HEK293 (cell line): ENCODE measurements around the gene ZKSCAN5.

Experiments used
- CTCF ChIA-PET: fragments of 350-600 bp; formaldehyde crosslinking; extraction: SDS; loops from one replicate; lab custom pipeline; 2021; ENCODE audit warnings: antibody characterized with exemption; lab: Yijun Ruan, JAX
- POLR2A ChIA-PET: fragments of 300-600 bp; formaldehyde crosslinking; extraction: SDS; loops from one replicate; lab custom pipeline; 2020; ENCODE audit warnings: antibody characterized with exemption, inconsistent platforms; lab: Yijun Ruan, JAX
- H3K27ac ChIP-seq: fragments of 200-500 bp; sonication (Bioruptor generic); 2 replicates; pipeline ENCODE4 v1.5.1; 2014; ENCODE audit warnings: low read depth, low read length, control low read depth, inconsistent platforms; ENCODE audit errors: extremely low read depth
- H3K36me3 ChIP-seq, 2 experiments: fragments of 200-500 bp in 1 of 2; sonication (Bioruptor generic) in 1 of 2; 1 replicate in 1 of 2; 2 replicates in 1 of 2; pipeline ENCODE4 v1.5.1; 2014 to 2017; ENCODE audit warnings: inconsistent platforms in 2 of 2, low read length in 2 of 2; ENCODE audit not compliant: control insufficient read depth in 2 of 2, insufficient read depth in 1 of 2
- H3K4me1 ChIP-seq: fragments of 200-500 bp; sonication (Bioruptor generic); 2 replicates; pipeline ENCODE4 v1.5.1; 2014; ENCODE audit warnings: mild to moderate bottlenecking, low read length, inconsistent platforms; ENCODE audit not compliant: control insufficient read depth, insufficient read depth
- H3K4me3 ChIP-seq: 2 replicates; pipeline ENCODE4 v1.5.1; 2011; ENCODE audit warnings: low read depth, mild to moderate bottlenecking, control low read depth, low read length, moderate library complexity
- H3K9me3 ChIP-seq: fragments of 200-500 bp; sonication (Bioruptor generic); 2 replicates; pipeline ENCODE4 v1.5.1; 2014; ENCODE audit warnings: low read depth, low read length, inconsistent platforms; ENCODE audit not compliant: control insufficient read depth, insufficient read depth
- AEBP2 ChIP-seq: fragments of 450-650 bp; formaldehyde crosslinking; IDR thresholded peaks from 2 replicates; pipeline ENCODE4 v1.5.1; 2016; ENCODE audit warnings: missing biosample characterization, missing genetic modification characterization, borderline replicate concordance
- HOXA7 ChIP-seq: sonication (generic); formaldehyde crosslinking; IDR thresholded peaks from 2 replicates; pipeline ENCODE4 v1.8.1; 2022; ENCODE audit warnings: missing genetic modification reagents, borderline replicate concordance
- PRDM1 ChIP-seq: fragments of 450-650 bp; formaldehyde crosslinking; IDR thresholded peaks from 2 replicates; pipeline ENCODE4; 2016; ENCODE audit warnings: missing biosample characterization, missing genetic modification characterization
- REST ChIP-seq: fragments of 450-650 bp; formaldehyde crosslinking; IDR thresholded peaks from 2 replicates; pipeline ENCODE4 v1.5.1; 2016; ENCODE audit warnings: missing biosample characterization, missing genetic modification characterization
- SALL2 ChIP-seq: fragments of 450-650 bp; formaldehyde crosslinking; IDR thresholded peaks from 2 replicates; pipeline ENCODE4 v1.5.0; 2017; ENCODE audit warnings: missing biosample characterization, mild to moderate bottlenecking, missing genetic modification characterization, borderline replicate concordance
- SP7 ChIP-seq: fragments of 450-650 bp; formaldehyde crosslinking; IDR thresholded peaks from 2 replicates; pipeline ENCODE4 v1.5.1; 2016; ENCODE audit warnings: missing biosample characterization, missing genetic modification characterization
- ZBTB21 ChIP-seq: fragments of 450-650 bp; formaldehyde crosslinking; IDR thresholded peaks from 2 replicates; pipeline ENCODE4 v1.5.1; 2017; ENCODE audit warnings: missing biosample characterization, missing genetic modification characterization
- ZBTB8A ChIP-seq: fragments of 450-650 bp; formaldehyde crosslinking; IDR thresholded peaks from 2 replicates; pipeline ENCODE4 v1.5.1; 2016; ENCODE audit warnings: missing biosample characterization, missing genetic modification characterization
- ZFP69B ChIP-seq: fragments of 450-650 bp; formaldehyde crosslinking; IDR thresholded peaks from 2 replicates; pipeline ENCODE4 v1.5.1; 2016; ENCODE audit warnings: missing biosample characterization, missing genetic modification characterization
- ZNF266 ChIP-seq: fragments of 450-650 bp; formaldehyde crosslinking; IDR thresholded peaks from 2 replicates; pipeline ENCODE4 v1.5.1; 2016; ENCODE audit warnings: missing biosample characterization, missing genetic modification characterization, low read depth
- ZNF404 ChIP-seq: fragments of 450-650 bp; formaldehyde crosslinking; IDR thresholded peaks from 2 replicates; pipeline ENCODE4 v1.5.1; 2017; ENCODE audit warnings: missing biosample characterization, missing genetic modification characterization
- ZNF629 ChIP-seq: fragments of 450-650 bp; formaldehyde crosslinking; IDR thresholded peaks from 2 replicates; pipeline ENCODE4 v1.5.1; 2017; ENCODE audit warnings: missing biosample characterization, missing genetic modification characterization
- ZSCAN4 ChIP-seq: fragments of 450-650 bp; formaldehyde crosslinking; IDR thresholded peaks from 2 replicates; pipeline ENCODE4 v1.5.1; 2017; ENCODE audit warnings: missing biosample characterization, missing genetic modification characterization
- TF ChIP-seq, protein P1 (sequence below): fragments of 450-650 bp; formaldehyde crosslinking; IDR thresholded peaks from 2 replicates; pipeline ENCODE4 v1.5.1; 2016; ENCODE audit warnings: missing biosample characterization, missing genetic modification characterization

The ZKSCAN5 gene

GRCh38 chr7:99554939-99555338 lies 50.5 kb downstream of the ZKSCAN5 start (continued):
- TF ChIP-seq PRDM1 = no peak
- peak; percentile 70 for TF ChIP-seq ZBTB21
- no peak for TF ChIP-seq ZBTB8A (tag by site-specific recombination)
- peak; percentile 66 for TF ChIP-seq ZNF629 (tag by site-specific recombination)
- TF ChIP-seq, protein P1, sequence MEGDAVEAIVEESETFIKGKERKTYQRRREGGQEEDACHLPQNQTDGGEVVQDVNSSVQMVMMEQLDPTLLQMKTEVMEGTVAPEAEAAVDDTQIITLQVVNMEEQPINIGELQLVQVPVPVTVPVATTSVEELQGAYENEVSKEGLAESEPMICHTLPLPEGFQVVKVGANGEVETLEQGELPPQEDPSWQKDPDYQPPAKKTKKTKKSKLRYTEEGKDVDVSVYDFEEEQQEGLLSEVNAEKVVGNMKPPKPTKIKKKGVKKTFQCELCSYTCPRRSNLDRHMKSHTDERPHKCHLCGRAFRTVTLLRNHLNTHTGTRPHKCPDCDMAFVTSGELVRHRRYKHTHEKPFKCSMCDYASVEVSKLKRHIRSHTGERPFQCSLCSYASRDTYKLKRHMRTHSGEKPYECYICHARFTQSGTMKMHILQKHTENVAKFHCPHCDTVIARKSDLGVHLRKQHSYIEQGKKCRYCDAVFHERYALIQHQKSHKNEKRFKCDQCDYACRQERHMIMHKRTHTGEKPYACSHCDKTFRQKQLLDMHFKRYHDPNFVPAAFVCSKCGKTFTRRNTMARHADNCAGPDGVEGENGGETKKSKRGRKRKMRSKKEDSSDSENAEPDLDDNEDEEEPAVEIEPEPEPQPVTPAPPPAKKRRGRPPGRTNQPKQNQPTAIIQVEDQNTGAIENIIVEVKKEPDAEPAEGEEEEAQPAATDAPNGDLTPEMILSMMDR (tag by site-specific recombination) = no peak
- TF ChIP-seq ZSCAN4 (tag by site-specific recombination) = no peak
- TF ChIP-seq ZFP69B (tag by site-specific recombination) = 0 out of 2 replicates have a peak, but pooled peaks have one; percentile 35
- TF ChIP-seq ZNF266 (tag by site-specific recombination) = no peak
- no peak for TF ChIP-seq HOXA7 (CRISPR knock-in tag)
- no peak for TF ChIP-seq SALL2 (tag by site-specific recombination)
- no peak for TF ChIP-seq SP7 (tag by site-specific recombination)
- no peak for TF ChIP-seq AEBP2 (tag by site-specific recombination)
- TF ChIP-seq ZNF404 (tag by site-specific recombination) = no peak
- TF ChIP-seq, all 188 proteins: peak for 5

GRCh38 chr7:99557196-99557607 lies 52.7 kb downstream of the ZKSCAN5 start:
- POLR2A ChIA-PET = interaction anchor here (1.9 to 3.4 kb wide), 2 partner anchors 10 to 52 kb away, joined by 7 to 26 read pairs; partner anchors contain the start of gene ZKSCAN5
- H3K36me3 ChIP-seq = peaks cover 26 to 54% of the 10 kb centered on the region in 2 experiments
- peak overlapping the region; percentile 93; the same call in 1 of the 2 replicates for H3K4me3 ChIP-seq
- TF ChIP-seq REST = peak; percentile 91
- TF ChIP-seq ZSCAN4 (tag by site-specific recombination) = no peak
- TF ChIP-seq, all 188 proteins: peak for 1
- CTCF ChIA-PET = no interaction called here
- Histone ChIP-seq H3K9me3 (no peaks in the 10 kb centered on the region), H3K4me1 (peaks cover 3% of the 10 kb centered on the region; the same call in 1 of the 2 replicates), H3K27ac (peak overlapping the region; percentile 90; the same call in 1 of the 2 replicates)
